MM.1S (cell line): Measurements from ENCODE around the gene HP1BP3.

ENCODE experiments used
- CTCF ChIP-seq: fragments of 300-600 bp; sonication (generic); IDR thresholded peaks from 2 replicates; pipeline ENCODE4 v1.5.1; 2016; ENCODE audit warnings: antibody characterized with exemption, low read length, mixed read lengths
- EZH2 ChIP-seq: fragments of 300-600 bp; sonication (generic); optimal IDR thresholded peaks from 2 replicates; pipeline ENCODE3; 2017; ENCODE audit warnings: low read depth, mild to moderate bottlenecking, antibody characterized with exemption, low read length, mixed read lengths

GRCh38 chr1:20735581-20736111 is 51.5 kb downstream of the HP1BP3 start:
- TF ChIP-seq CTCF (no peak), EZH2 (no peak)
